GM23338 (cell line): ENCODE measurements around the gene HS6ST1. TPM values are rescaled to one million over a fixed set of nuclear protein-coding genes. Genes with fewer than 3 reads are reported as not detected.

Experiments
- ATAC-seq: fragments of 200-7000 bp; cut with Tn5 transposase; 3 replicates; pipeline ENCODE4 v1.9.1; 2020
- DNase-seq: peaks from one replicate; pipeline ENCODE4 v3.0.0-alpha.2; 2015; ENCODE audit warnings: low spot score
- H2AFZ ChIP-seq: fragments of 200-600 bp; sonication (generic); 2 replicates; pipeline ENCODE4 v1.8.0; 2016; ENCODE audit warnings: antibody characterized with exemption, mild to moderate bottlenecking, moderate library complexity
- H3F3A ChIP-seq: fragments of 200-600 bp; sonication (generic); replicated peaks from 2 replicates; pipeline ENCODE4 v1.8.0; 2017; ENCODE audit warnings: antibody characterized with exemption, mixed run types, low read depth
- H3K27ac ChIP-seq: fragments of 200-600 bp; sonication (generic); 2 replicates; pipeline ENCODE4 v1.6.1; 2016; ENCODE audit warnings: low read depth
- H3K27me3 ChIP-seq: fragments of 200-600 bp; sonication (generic); 2 replicates; pipeline ENCODE4 v1.8.0; 2016; ENCODE audit warnings: mild to moderate bottlenecking, mixed run types, moderate library complexity; ENCODE audit not compliant: insufficient read depth
- H3K36me3 ChIP-seq: fragments of 200-600 bp; sonication (generic); 2 replicates; pipeline ENCODE4 v1.8.0; 2016; ENCODE audit warnings: mild to moderate bottlenecking; ENCODE audit not compliant: insufficient read depth
- H3K4me1 ChIP-seq: fragments of 200-600 bp; sonication (generic); 2 replicates; pipeline ENCODE4 v1.8.0; 2016; ENCODE audit warnings: mild to moderate bottlenecking, moderate library complexity; ENCODE audit not compliant: insufficient read depth
- H3K4me2 ChIP-seq: fragments of 200-600 bp; sonication (generic); 2 replicates; pipeline ENCODE4 v1.7.1; 2017; ENCODE audit warnings: mixed run types
- H3K4me3 ChIP-seq: fragments of 200-600 bp; sonication (generic); 2 replicates; pipeline ENCODE4 v1.6.1; 2016; ENCODE audit warnings: mixed run types
- H3K79me2 ChIP-seq: fragments of 200-600 bp; sonication (generic); replicated peaks from 2 replicates; pipeline ENCODE4 v1.8.0; 2017; ENCODE audit warnings: mild to moderate bottlenecking; ENCODE audit not compliant: insufficient read depth
- H3K9me2 ChIP-seq: fragments of 200-600 bp; sonication (generic); 2 replicates; pipeline ENCODE4 v1.8.0; 2017; ENCODE audit not compliant: insufficient read depth
- H4K20me1 ChIP-seq: fragments of 200-600 bp; sonication (generic); replicated peaks from 2 replicates; pipeline ENCODE4 v1.8.0; 2017; ENCODE audit warnings: mild to moderate bottlenecking; ENCODE audit not compliant: insufficient read depth
- H3K27ac Mint-ChIP-seq: 2 replicates; pipeline ENCODE4 v1.8.0; 2020; ENCODE audit warnings: inconsistent platforms, mild to moderate bottlenecking, moderate library complexity, mixed read lengths
- H3K27me3 Mint-ChIP-seq: 3 replicates; pipeline ENCODE4 v1.8.0; 2022; ENCODE audit warnings: low read depth, mild to moderate bottlenecking, moderate library complexity, mixed read lengths, inconsistent platforms; ENCODE audit not compliant: insufficient read depth, poor library complexity
- H3K36me3 Mint-ChIP-seq: 3 replicates; pipeline ENCODE4 v1.8.0; 2021; ENCODE audit warnings: low read depth, mild to moderate bottlenecking, inconsistent platforms, moderate library complexity, mixed read lengths
- H3K4me1 Mint-ChIP-seq: 3 replicates; pipeline ENCODE4 v1.8.0; 2020; ENCODE audit warnings: mild to moderate bottlenecking, inconsistent platforms, mixed read lengths
- H3K4me3 Mint-ChIP-seq: 3 replicates; pipeline ENCODE4 v1.8.0; 2021; ENCODE audit warnings: moderate library complexity, mild to moderate bottlenecking, inconsistent platforms, mixed read lengths
- H3K9me3 Mint-ChIP-seq: 3 replicates; pipeline ENCODE4 v1.8.0; 2020; ENCODE audit warnings: moderate library complexity, mild to moderate bottlenecking, inconsistent platforms, mixed read lengths
- CTCF ChIP-seq, 2 experiments: fragments of 200-600 bp in 1 of 2; sonication (generic) in 1 of 2; conservative IDR thresholded peaks; 2 replicates each; pipeline versions ENCODE4 v1.5.1 to v1.6.1; 2016 to 2017; ENCODE audit warnings: antibody characterized with exemption in 2 of 2, low read depth in 2 of 2, mild to moderate bottlenecking in 2 of 2, moderate library complexity in 1 of 2
- EZH2 ChIP-seq: fragments of 200-600 bp; sonication (generic); IDR thresholded peaks from one replicate; pipeline ENCODE4 v1.8.0; 2017; ENCODE audit warnings: antibody characterized with exemption, mild to moderate bottlenecking, low read depth; ENCODE audit not compliant: unreplicated experiment
- ZNF462 ChIP-seq: fragments of 250-450 bp; sonication (Bioruptor Pico); IDR thresholded peaks from 2 replicates; pipeline ENCODE4 v1.5.0; 2020; ENCODE audit warnings: mild to moderate bottlenecking, moderate library complexity
- polyA plus RNA-seq: library from polyadenylated mRNA; unstranded; fragments of >200 nt; fragmentation: Nextera tagmentation; extraction: Ambion mirVana; gene quantifications from 2 replicates; pipeline ENCODE4 v1.2.1, GENCODE V29; 2016
- total RNA-seq: library from RNA; depleted of rRNA; stranded (reverse); fragments of >200 nt; shearing (Covaris generic); gene quantifications from 2 replicates; pipeline ENCODE4 v1.2.3, GENCODE V29; 2014

HS6ST1 gene
- total and polyA plus RNA-seq, 2 experiments from 2014 or later = 21.1 to 106 TPM

DNA sequence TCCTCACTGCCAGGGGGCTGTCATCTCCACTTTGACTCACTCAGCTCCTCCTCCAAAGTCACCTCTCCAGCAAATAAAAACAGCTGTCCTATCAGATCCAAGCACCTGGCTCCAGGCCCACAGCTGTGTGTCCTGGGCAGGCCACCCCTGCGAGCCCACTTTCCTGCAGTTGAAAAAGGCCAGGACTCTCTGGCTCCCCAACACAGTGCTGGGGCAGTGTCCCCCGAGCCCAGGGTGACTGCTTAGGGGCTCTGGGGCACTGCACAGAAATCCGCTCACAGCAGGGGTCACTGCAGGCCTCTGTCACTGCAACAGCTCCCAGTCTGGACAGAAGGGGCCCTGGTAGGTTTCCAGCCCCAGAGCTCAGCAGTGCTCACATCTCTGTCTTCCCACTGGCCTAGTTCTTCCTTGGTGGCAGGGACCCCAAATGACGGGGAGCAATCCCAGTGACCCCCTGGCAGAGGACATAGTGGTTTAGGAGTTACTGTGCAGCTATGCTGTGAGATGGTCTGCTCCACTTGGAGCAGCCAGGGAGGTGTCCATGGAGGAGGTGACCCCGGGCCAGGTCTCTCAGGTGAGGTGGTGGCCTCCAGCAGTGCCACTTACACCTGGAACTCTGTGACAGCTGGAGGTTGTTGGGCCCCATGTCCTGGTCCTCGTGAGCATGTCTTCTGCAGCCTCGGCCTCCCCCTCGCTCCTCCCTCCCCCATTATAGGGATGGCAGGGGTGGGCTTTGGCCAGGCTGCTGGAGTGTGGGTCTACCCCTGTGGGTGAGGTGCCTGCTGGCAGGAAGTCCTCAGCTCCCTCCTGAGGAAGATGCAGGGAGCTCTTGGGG is 35.5 kb downstream of the HS6ST1 start:
- no peaks in the 10 kb centered on the region for H3K36me3 ChIP-seq
- ATAC-seq (no peak), DNase-seq (no peak)
- Mint-ChIP-seq H3K27ac (0 out of 2 replicates have a peak overlapping the region, but pooled peaks have one; percentile 65), H3K9me3 (no peaks in the 10 kb centered on the region), H3K36me3 (peaks cover under 1% of the 10 kb centered on the region; the same call in 1 of the 3 replicates), H3K4me1 (peaks cover 24% of the 10 kb centered on the region), H3K4me3 (no peak overlapping the region), H3K27me3 (peaks cover 6% of the 10 kb centered on the region)
- H4K20me1 ChIP-seq = peaks cover 31% of the 10 kb centered on the region
- H3K9me2 ChIP-seq = no peaks in the 10 kb centered on the region
- H3K4me2 ChIP-seq = no peak overlapping the region
- H3K27ac ChIP-seq = no peak overlapping the region
- H2AFZ ChIP-seq = no peak overlapping the region
- no peak overlapping the region for H3K4me3 ChIP-seq
- H3K27me3 ChIP-seq = no peaks in the 10 kb centered on the region
- H3K79me2 ChIP-seq = peaks cover 84% of the 10 kb centered on the region
- no peaks in the 10 kb centered on the region for H3F3A ChIP-seq
- no peaks in the 10 kb centered on the region for H3K4me1 ChIP-seq
- 0 out of 4 replicates have a peak, but pooled peaks of 1 of the 2 experiments have one; percentile 9 for TF ChIP-seq CTCF (conservative IDR thresholded peaks at IDR 0.05; ENCODE audit: low read depth in 2 of 2)
- no peak for TF ChIP-seq EZH2

GRCh38 chr2:128282246-128282975 is 36.3 kb downstream of the HS6ST1 start:
- TF ChIP-seq CTCF (conservative IDR thresholded peaks at IDR 0.05; ENCODE audit: low read depth in 2 of 2) (no peak), ZNF462 (CRISPR knock-in tag) (no peak)
- Histone ChIP-seq H3K79me2 (peaks cover 82% of the 10 kb centered on the region), H3K4me3 (no peak overlapping the region), H3K9me2 (no peaks in the 10 kb centered on the region), H3K4me1 (no peaks in the 10 kb centered on the region), H3K4me2 (no peak overlapping the region), H3K27ac (no peak overlapping the region), H4K20me1 (peaks cover 28% of the 10 kb centered on the region), H2AFZ (no peak overlapping the region), H3K36me3 (no peaks in the 10 kb centered on the region), H3K27me3 (no peaks in the 10 kb centered on the region), H3F3A (no peaks in the 10 kb centered on the region)
- H3K36me3 Mint-ChIP-seq = no peaks in the 10 kb centered on the region
- no peaks in the 10 kb centered on the region for H3K9me3 Mint-ChIP-seq
- peaks cover 23% of the 10 kb centered on the region for H3K4me1 Mint-ChIP-seq
- H3K27ac Mint-ChIP-seq = no peak overlapping the region
- peaks cover 6% of the 10 kb centered on the region for H3K27me3 Mint-ChIP-seq
- H3K4me3 Mint-ChIP-seq = no peak overlapping the region
- ATAC-seq (peak; percentile 8), DNase-seq (no peak)
